ENCODE measurements around the gene TMEM52. TPM values are rescaled to one million over a fixed set of nuclear protein-coding genes. Genes with fewer than 3 reads are reported as not detected.

Gene TMEM52
- total and polyA plus RNA-seq, 2 of the 13 experiments (the other 11 are each of a cell fraction or from before 2014, with no cell fraction given), result 13.2 to 18.7 TPM

DNA sequence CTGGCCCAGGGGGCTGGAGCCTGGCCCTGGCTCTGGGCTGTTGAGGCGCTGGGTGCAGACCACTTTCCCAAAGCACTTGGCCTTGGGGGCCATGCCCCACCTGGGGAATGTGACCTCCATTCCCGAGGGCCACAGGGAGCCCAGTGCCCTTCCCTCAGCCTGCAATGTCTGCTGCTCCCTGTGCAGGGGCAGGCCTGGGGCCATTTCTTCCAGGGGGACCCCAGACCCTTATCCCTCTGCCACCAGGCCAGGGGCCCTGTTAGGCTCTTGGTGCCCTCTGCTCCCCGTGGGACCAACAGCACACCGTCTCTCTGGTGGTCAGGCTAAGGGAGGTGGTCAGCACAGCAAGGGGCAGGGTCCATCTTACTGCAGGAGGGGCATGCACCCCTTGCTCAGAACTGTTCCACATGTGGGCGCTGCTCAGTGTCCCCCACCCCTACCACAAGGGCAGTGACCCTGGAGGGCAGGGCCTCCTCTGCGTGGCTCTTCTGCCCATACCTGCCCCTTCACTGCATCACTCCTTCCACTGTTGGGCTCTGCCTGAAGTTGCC, 1.1 kb upstream of the TMEM52 start (continued):
- TF ChIP-seq PHB2 (IDR thresholded peaks at IDR 0.05; ENCODE audit: partially characterized antibody), result no peak
- TF ChIP-seq, protein P1, sequence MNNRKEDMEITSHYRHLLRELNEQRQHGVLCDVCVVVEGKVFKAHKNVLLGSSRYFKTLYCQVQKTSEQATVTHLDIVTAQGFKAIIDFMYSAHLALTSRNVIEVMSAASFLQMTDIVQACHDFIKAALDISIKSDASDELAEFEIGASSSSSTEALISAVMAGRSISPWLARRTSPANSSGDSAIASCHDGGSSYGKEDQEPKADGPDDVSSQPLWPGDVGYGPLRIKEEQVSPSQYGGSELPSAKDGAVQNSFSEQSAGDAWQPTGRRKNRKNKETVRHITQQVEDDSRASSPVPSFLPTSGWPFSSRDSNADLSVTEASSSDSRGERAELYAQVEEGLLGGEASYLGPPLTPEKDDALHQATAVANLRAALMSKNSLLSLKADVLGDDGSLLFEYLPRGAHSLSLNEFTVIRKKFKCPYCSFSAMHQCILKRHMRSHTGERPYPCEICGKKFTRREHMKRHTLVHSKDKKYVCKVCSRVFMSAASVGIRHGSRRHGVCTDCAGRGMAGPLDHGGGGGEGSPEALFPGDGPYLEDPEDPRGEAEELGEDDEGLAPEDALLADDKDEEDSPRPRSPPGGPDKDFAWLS (CRISPR knock-in tag; IDR thresholded peaks at IDR 0.05; ENCODE audit: borderline replicate concordance), result peak; percentile 63; the same call in 1 of the 2 replicates
- TF ChIP-seq, protein P2, sequence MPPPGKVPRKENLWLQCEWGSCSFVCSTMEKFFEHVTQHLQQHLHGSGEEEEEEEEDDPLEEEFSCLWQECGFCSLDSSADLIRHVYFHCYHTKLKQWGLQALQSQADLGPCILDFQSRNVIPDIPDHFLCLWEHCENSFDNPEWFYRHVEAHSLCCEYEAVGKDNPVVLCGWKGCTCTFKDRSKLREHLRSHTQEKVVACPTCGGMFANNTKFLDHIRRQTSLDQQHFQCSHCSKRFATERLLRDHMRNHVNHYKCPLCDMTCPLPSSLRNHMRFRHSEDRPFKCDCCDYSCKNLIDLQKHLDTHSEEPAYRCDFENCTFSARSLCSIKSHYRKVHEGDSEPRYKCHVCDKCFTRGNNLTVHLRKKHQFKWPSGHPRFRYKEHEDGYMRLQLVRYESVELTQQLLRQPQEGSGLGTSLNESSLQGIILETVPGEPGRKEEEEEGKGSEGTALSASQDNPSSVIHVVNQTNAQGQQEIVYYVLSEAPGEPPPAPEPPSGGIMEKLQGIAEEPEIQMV (CRISPR knock-in tag; IDR thresholded peaks at IDR 0.05; ENCODE audit: low read depth), result peak; percentile 45; the same call in 1 of the 2 replicates
- TF ChIP-seq, protein P3, sequence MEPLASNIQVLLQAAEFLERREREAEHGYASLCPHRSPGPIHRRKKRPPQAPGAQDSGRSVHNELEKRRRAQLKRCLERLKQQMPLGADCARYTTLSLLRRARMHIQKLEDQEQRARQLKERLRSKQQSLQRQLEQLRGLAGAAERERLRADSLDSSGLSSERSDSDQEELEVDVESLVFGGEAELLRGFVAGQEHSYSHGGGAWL (CRISPR knock-in tag; IDR thresholded peaks at IDR 0.05), result no peak
- TF ChIP-seq ZNF614 (CRISPR knock-in tag; IDR thresholded peaks at IDR 0.05; ENCODE audit: borderline replicate concordance), result no peak
- TF ChIP-seq, protein P4, sequence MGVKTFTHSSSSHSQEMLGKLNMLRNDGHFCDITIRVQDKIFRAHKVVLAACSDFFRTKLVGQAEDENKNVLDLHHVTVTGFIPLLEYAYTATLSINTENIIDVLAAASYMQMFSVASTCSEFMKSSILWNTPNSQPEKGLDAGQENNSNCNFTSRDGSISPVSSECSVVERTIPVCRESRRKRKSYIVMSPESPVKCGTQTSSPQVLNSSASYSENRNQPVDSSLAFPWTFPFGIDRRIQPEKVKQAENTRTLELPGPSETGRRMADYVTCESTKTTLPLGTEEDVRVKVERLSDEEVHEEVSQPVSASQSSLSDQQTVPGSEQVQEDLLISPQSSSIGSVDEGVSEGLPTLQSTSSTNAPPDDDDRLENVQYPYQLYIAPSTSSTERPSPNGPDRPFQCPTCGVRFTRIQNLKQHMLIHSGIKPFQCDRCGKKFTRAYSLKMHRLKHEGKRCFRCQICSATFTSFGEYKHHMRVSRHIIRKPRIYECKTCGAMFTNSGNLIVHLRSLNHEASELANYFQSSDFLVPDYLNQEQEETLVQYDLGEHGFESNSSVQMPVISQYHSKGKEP (CRISPR knock-in tag; IDR thresholded peaks at IDR 0.05), result no peak
- TF ChIP-seq, protein P5, sequence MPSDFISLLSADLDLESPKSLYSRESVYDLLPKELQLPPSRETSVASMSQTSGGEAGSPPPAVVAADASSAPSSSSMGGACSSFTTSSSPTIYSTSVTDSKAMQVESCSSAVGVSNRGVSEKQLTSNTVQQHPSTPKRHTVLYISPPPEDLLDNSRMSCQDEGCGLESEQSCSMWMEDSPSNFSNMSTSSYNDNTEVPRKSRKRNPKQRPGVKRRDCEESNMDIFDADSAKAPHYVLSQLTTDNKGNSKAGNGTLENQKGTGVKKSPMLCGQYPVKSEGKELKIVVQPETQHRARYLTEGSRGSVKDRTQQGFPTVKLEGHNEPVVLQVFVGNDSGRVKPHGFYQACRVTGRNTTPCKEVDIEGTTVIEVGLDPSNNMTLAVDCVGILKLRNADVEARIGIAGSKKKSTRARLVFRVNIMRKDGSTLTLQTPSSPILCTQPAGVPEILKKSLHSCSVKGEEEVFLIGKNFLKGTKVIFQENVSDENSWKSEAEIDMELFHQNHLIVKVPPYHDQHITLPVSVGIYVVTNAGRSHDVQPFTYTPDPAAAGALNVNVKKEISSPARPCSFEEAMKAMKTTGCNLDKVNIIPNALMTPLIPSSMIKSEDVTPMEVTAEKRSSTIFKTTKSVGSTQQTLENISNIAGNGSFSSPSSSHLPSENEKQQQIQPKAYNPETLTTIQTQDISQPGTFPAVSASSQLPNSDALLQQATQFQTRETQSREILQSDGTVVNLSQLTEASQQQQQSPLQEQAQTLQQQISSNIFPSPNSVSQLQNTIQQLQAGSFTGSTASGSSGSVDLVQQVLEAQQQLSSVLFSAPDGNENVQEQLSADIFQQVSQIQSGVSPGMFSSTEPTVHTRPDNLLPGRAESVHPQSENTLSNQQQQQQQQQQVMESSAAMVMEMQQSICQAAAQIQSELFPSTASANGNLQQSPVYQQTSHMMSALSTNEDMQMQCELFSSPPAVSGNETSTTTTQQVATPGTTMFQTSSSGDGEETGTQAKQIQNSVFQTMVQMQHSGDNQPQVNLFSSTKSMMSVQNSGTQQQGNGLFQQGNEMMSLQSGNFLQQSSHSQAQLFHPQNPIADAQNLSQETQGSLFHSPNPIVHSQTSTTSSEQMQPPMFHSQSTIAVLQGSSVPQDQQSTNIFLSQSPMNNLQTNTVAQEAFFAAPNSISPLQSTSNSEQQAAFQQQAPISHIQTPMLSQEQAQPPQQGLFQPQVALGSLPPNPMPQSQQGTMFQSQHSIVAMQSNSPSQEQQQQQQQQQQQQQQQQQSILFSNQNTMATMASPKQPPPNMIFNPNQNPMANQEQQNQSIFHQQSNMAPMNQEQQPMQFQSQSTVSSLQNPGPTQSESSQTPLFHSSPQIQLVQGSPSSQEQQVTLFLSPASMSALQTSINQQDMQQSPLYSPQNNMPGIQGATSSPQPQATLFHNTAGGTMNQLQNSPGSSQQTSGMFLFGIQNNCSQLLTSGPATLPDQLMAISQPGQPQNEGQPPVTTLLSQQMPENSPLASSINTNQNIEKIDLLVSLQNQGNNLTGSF (CRISPR knock-in tag; IDR thresholded peaks at IDR 0.05), result no peak
- no peak for TF ChIP-seq ZNF367 (CRISPR knock-in tag; IDR thresholded peaks at IDR 0.05; ENCODE audit: borderline replicate concordance)
- TF ChIP-seq SP5 (CRISPR knock-in tag; IDR thresholded peaks at IDR 0.05; ENCODE audit: borderline replicate concordance, low read depth), result no peak
- TF ChIP-seq SMAD3 (CRISPR knock-in tag; IDR thresholded peaks at IDR 0.05), result no peak
- TF ChIP-seq SMC3 (IDR thresholded peaks at IDR 0.05; ENCODE audit: low read length), result no peak
- TF ChIP-seq TBL1XR1 (IDR thresholded peaks at IDR 0.05; ENCODE audit: borderline replicate concordance, low read length, partially characterized antibody), result no peak
- TF ChIP-seq JUND (CRISPR knock-in tag; IDR thresholded peaks at IDR 0.05), result no peak
- no peak for TF ChIP-seq ZNF235 (CRISPR knock-in tag; IDR thresholded peaks at IDR 0.05; ENCODE audit: borderline replicate concordance)
- TF ChIP-seq, protein P6, sequence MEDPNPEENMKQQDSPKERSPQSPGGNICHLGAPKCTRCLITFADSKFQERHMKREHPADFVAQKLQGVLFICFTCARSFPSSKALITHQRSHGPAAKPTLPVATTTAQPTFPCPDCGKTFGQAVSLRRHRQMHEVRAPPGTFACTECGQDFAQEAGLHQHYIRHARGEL (CRISPR knock-in tag; IDR thresholded peaks at IDR 0.05), result peak; percentile 13; the same call in 1 of the 2 replicates
- peak; percentile 2; the same call in 1 of the 2 replicates for TF ChIP-seq ZNF605 (CRISPR knock-in tag; IDR thresholded peaks at IDR 0.05)
- TF ChIP-seq PHF20 (CRISPR knock-in tag; IDR thresholded peaks at IDR 0.05), result no peak
- TF ChIP-seq ZNF441 (CRISPR knock-in tag; IDR thresholded peaks at IDR 0.05; ENCODE audit: borderline replicate concordance), result no peak
- TF ChIP-seq TCF12 (IDR thresholded peaks at IDR 0.05), result no peak
- peak; percentile 75; the same call in 1 of the 2 replicates for TF ChIP-seq TCF12 (CRISPR knock-in tag; IDR thresholded peaks at IDR 0.05)
